Activated CD4-positive, alpha-beta T cell treated with anti-CD3 and anti-CD28 coated beads, Interleukin-2, amount 50 U/mL, for 4 hours (primary cell): ENCODE results near the gene ATXN7.

Experiments
- DNase-seq, 2 experiments: peaks; one replicate each; pipeline ENCODE4 v3.0.0-alpha.2; 2020

Gene ATXN7

DNA sequence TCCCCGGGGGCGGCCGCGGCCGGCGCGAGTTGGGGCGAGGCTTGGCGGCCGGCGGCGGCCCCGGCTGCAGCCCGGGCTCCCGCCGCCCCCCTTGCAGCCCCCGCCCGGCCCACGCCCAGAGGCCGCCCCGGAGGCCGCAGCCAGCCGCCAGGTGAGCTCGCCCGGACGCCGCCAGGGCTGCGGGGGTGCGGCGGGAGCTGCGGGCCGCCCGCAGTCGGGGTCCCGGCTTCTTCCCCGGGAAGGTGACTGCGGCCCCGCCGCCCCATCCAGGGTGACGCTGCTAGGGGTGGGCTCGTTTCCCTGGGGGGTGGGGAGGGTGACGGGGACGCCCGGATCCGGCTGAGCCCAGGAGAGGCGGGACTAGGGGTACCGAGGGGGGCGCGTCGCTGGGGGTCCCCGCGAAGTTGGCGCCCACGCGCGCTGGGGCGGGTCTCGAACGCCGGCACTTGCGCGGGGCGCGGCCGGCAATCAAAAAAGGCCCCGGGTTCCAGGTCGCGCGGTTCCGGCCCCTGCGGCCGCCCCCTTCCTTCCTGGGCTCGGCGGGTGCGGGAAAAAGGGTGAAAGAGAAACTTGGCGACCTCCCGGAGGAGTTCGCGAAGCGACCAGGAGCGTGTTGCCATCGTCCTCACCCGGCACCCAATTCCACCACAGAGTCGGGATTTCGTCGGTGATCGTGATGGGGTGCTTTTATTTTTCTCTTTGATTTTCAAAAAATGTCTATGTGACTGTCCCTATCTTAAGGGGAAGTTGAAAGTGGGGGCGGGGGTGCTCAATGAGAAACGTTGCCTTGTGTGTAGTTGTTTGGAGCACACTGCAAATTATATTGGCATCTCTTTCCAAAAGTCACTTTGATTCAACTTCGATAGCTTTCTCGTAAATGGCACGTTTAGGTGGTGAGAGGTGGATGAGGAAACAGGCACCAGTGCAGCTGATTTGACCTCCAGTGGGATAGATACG is 619 bp downstream of the ATXN7 start:
- DNase-seq = peak; percentile 25

DNA sequence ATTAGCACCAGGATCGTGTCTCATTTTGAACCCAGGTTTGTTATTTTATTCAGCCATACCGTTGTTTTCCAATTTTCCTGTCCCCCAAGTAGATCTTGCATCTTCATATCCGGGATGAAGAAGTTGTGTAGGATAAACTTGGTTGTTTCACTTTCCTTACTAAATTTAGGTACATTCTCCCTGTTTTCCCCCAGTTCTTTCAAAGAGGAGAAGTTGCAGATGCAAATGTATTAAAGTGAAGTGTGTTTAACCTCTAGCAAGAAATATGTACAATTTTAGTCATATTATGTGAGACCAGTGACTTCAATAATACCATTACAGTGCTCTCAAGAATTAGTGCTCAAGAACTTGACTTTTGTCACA is 1.3 kb downstream of the ATXN7 start:
- no peak for DNase-seq

DNA sequence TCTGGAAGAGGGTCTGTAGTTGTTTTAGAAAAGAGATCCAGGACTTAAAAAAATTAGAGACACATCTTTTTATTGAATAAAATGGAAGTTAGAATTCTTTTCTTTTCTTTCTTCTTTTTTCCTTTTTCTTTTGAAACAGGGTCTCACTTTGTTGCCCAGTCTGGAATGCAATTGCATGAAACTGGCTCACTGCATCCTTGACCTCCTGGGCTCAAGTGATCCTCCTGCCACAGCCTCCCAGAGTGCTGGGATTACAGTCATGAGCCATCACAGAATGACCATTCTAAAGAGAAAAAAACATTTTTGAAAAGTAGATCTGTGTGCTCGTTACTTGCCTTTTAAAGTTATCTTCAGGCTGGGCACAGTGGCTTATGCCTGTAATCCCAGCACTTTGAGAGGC is 3.6 kb downstream of the ATXN7 start:
- no peak for DNase-seq

DNA sequence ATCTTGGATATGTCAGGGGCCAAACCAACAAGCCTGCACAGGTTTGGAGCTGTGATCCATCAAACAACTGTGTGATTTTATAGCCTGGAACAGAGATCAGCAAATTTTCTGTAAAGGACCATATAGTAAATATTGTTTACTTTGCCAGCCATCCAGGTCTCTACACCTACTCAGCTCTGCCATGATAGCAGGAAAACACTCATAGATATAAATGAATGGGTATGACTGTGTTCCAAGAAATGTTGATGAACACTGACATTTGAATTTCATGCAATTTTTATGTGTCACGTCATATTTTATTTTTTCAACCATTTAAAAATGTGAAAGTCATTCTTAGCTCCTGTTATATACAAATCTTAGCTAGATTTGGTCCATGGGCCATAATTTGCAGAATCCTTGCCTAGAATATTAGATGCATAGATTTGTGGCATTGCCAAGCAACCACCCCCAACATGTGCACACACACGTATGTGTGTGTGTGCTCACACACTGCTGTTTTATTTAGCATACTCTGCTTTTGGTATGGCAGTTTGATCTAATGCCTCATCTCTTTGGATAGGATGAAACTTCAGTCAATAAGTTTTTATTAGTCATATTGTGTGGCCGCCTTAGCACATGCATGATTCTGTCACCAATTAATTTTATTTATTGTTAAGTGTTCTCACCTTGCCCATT is 6.4 kb downstream of the ATXN7 start:
- no peak for DNase-seq

DNA sequence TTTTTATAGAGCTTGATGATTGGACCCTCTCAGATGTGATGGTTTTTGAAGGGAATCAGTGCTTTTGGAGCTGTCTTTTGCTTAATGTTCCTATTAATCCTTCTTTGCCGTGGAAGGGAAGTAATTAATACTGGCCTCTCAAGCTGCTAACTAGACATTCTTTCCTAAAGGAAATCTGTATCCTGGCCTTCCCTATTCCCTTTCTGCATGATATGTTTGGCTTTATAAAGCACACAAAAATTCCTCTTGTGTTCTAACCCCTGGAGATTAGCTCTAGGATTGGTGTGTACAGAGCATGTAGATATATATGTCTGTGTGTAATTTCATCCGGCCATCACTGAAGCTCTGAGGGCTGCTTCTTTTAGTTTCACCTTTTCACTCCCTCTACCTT is 6.9 kb downstream of the ATXN7 start:
- no peak for DNase-seq

DNA sequence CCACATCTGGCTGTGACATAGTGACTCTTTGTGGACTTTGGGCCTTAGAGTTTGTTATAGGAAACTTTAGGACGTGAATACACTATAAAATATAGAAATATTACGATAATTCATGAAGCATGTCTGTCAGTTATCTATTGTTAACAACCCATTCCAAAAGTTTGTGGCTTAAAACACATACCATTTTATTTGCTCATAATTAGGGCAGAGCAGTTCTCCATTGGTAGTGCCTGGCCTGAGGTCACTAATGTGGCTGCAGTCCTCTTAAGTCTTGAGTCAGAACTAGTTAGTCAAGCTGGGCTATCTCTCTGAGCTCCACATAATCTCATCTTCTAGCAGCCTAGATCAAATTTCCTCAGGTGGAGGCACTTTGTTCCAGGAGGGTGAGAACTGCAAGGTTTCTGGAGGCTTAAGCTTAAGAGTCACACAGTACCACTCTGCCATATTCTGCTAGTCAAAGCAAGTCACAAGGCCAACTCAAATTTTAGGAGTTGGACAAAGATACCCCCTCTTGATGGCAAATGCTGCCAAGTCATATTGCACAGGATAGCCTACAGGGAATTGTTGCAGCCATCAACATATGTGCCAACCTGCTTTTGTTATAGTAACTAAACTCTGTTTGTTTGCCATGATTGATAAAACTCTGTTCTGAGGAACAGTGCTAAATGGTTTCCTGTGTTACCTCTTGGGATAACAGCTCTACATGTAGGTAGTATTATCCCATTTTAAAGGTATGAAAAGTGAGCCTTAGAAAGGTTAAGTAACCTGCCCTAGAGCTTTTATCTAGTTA is 8.7 kb downstream of the ATXN7 start:
- no peak for DNase-seq

DNA sequence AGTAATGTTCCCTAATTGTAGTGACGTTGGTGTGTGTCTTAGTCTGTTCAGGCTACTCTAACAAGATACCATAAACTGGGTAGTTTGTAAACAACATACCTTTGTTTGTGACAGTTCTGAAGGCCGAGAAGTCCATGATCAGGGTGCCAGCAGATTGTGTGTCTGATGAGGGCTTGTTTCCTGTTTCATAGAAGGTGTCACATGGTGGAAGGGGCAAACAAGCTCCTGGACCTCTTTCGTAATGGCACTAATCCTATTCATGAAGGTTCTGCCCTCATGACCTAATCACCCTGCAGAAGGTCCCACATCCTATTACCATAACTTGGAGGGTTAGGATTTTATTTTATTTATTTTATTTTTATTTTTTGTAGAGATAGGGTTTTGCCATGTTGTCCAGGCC is 11.1 kb downstream of the ATXN7 start:
- DNase-seq = no peak

DNA sequence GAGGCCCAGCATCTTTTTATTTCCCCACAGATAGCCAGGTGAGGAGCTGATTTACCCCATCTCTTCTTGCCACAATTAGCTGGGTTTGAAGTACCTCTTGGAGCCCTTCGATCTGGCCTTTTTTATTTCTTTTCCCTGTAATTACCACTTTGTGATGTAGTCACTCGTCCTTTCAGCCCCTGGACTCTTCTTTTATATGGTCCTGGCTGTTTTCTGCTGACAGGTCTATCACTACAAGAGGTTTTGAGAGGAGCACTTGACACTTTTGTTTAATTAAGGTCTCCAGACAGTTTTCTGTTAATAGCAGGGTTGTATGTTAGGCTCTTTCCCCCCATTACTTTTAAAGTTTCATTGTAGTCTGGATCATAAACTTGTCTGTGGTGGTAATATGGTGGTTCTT is 11.8 kb downstream of the ATXN7 start:
- DNase-seq = no peak

DNA sequence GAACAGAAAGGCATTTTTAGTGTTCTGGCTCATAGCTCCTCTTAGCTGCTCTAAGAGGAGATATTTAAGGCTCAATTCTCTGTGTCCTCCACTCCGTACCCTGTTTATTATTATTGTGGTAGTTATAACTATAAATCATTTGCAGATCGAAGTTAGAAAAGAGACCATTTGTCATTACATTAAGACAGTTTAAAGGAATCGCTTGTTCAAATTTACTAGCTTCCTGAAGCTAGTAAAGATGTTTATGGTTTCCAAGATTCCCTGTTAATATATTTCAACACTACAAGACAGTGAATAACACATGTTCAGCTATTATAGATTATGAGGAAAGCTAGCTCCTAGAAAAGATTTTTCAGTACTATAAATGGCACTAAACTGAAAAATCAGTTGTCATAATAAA is 12.6 kb downstream of the ATXN7 start:
- DNase-seq = no peak

DNA sequence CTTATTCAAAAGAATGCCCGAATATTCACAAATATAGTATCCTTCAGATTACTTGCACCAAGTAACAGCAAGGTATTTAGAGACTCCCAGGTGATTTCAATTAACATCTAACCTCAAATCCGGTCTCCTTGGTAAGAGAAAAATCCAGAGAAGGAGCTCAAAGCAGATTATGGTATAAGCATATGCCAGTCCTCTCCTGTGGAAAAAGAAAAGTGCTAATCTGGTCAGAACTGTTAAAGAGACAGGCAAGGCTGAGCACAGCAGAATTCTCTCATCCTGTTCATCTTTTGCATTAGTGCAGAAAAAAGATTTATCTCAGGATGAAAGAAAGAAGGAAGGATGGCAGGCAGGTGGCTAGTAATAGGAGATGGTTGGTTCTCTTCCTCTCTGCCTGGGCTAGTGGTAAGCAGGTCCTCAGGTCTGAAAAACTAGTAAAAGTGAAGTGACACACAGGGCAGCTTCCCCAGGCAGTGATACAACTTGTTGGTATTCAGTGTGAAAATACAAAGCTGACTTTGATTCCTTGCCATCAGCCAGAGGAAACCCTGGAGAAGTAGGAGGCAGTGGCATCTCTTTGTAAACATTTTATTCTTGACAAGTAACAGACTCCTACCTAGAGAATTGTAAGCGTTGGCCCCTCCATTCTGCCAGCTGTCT is 14.2 kb downstream of the ATXN7 start:
- no peak for DNase-seq

DNA sequence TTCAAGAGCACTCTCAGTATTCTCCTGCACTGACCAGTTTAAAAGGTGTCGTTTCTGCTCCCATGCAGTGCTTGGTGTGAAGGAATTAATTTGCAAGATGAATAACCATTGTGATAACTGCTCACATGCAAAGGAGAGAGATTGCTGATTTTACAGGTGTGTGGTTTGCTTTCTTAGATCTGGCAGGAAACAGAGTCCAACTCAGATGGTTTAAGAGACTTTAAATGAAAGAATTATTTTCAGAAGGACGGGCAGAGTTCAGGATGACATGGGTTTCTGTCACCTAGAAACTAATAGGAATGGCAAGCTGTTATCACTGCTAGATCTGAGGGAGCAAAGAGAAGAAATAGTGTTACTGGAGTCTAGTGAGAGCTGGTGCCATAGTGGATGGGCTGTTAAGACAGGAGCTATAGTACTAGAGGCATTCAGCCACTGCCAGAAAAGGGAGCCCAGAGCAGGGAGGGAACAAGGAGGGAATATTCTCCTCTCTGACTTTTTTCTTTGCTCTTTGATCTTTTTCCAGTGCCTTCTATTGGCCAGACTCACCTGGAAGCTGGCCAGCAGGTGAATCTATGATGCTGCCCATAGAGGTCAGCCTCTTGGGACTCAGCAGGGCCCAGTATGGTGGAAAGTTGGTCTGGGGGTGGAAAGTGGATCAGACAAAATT is 14.9 kb downstream of the ATXN7 start:
- DNase-seq = no peak

DNA sequence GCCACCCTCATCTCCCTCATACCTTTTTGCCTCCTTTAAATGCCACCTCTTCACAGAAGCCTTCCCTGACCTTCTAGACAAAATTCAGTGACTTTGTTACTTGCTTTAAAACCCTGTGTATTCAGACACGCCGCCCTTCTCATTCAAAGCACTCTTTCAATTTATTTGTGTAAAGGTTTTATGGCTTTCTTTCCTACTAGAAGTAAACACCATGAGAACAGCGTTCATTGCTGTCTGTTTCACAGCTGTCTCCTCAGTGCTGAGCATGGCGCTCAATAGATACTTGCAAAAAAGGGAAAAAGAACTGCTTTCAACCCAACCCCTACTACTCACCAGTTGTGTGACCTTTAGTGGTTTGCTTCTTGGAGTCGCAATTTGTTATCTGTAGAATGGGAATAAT is 17.0 kb downstream of the ATXN7 start:
- DNase-seq = no peak

DNA sequence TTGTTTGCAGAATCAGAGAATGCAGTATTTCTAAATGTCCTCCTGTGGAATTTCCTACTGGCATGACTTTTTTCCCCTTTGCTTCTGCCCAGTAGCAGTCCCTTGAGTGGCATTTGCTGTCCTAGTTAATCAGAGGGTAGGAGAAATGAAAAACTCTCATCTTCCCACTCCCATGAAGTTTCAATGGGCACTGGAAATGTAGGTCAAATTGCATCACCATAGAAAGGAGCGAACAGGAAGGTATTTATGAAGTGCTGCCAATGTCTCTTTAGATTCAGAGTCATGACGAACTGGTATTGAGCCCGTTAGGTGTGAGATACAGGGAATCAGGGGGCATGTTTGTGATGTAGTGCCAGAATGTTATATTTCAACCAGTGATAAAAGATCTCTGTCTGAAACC is 23.2 kb downstream of the ATXN7 start:
- no peak for DNase-seq

DNA sequence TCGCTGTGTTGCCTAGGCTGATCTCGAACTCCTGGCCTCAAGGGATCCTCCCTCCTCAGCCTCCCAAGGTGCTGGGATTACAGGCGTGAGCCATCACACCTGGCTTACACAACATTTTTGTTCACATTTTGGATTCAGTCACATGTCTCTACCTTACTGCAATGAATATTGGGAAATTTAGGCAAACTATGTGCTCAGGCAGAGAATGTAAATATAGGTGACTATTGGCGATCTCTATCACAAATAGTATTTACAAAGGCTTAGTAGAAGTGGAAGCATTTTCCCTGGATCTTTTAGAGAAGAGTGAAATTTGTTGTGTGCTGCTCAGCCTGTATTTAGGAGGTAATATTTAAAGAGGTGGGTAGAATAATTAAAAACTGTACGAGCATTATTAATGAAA is 27.9 kb downstream of the ATXN7 start:
- DNase-seq = no peak

DNA sequence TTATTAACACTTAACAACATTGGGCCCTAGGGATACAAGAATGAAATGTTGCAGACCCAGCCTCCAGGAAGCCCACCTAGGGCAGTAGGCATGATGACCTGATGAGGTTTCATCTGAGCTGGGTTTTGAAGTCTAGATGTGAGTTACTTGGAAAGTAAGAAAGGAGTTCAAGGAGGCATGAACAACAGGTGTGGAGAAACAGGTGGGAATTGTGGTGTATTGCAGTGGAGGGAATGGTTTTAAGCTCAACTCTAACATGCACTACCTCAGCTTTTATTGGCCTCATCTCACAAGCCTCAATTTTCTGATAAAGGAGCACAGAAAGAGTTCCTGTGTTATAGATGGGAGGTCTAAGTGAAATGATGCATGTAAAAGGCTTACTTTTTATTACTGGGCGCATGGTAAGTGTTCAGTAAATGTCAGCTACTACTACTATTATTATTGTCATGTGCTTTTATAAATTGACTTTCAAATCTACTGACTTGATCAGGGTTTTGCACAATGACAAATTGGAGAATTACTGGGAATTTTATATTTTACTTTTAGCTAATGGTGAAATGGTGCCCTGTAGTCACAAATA is 29.2 kb downstream of the ATXN7 start:
- no peak for DNase-seq

DNA sequence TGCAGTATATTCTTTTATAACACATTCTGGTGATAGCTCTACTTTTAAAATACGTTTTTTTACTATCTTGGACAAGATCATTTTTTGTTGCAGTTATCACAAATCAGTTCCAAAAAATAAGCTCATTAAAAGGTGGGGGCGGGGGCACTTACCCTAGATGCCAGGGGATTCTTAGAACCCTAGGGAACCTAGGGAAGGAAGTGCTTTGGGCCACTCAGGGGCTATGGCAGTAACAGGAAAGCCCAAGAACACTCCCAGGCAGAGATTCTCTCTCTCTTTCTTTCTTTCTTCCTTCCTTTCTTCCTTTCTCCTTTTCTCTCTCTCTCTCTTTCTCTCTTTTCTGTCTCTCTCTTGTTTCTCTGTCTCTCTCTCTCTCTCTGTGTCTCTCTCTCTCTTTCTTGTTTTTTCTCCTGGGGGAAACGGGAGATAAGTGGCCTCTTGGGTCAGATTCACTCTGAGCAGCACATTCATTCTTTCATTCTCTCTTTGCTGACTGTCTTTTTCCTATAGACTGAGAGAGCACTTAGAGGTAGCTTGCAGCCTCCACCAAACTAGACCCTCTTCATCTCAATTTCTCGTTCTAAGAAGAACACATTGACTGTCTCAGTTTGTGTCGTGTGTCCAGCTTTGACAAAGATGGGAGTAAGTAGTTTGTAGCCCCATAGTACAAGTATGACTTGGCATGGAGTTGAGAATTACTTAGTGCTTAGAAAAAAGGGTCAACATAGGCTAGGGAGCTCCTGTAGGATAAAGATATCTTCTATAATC is 31.9 kb downstream of the ATXN7 start:
- DNase-seq = no peak

DNA sequence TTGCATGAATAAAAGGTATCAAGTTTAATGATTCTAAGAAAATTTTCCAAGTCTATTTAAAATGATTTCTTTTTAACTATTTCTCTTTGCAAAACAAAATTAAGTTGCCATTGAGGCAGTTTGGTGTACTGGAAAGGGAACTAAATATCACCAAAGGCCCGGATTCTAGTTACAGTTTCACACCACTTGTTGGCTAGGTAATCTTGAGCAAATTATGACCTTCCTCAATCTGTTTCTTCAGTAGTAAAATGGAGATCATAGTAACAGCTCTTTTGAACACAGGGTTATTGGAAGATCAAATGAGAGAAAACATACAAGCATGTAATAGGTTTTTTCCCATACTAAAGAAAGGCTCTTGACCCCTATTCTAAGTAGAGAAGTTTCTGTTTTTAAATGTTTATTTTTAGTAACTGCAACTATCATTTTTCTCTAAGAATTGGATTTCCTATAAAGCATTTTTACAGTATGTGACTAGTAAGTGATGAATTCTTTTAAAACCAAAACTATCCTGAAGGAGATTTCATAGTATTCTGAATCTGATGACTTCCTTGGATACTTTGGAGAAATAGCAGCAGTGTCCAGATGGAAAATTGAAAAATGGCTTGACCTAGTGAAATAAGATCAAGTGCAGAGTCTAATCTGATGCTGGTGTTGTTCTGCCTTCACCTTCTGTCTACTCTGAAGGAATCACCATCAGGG is 32.8 kb downstream of the ATXN7 start:
- DNase-seq = no peak

DNA sequence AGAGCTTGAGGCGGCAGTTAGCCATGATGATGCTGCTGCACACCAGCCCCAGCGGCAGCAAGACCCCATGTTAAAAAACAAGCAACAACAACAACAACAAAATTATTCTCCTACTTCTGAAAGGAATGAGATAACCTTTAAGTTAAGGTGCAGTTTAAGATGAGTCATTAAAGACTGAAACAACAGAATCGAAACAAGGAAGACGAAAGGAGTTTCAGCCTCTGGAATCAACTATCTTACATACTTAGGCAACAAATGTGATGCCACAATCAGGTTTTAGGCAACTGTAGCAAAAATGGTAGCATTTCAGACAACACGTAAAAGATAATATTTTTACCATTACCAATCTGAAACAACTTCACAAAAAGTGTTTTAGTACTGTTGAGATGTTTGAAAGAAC is 36.3 kb downstream of the ATXN7 start:
- no peak for DNase-seq

DNA sequence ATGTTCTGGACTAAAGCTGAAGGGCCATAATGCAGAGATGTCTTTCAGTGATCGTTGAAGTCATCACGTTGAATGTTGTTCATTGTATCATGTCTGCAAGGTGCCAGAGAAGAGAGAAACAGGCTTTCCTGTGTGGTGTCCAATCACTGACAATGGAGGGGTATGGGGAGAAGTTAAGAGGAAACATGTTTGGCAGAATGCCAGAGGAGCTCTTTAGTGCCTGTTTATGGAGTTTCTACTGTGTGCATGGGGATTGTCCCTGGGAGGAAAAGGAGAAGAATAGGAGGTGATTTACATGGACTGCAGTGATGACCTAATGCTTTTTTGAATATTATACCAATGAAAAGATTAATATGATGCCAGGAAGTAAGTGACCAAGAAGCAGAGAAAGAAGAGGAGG is 36.8 kb downstream of the ATXN7 start:
- no peak for DNase-seq

DNA sequence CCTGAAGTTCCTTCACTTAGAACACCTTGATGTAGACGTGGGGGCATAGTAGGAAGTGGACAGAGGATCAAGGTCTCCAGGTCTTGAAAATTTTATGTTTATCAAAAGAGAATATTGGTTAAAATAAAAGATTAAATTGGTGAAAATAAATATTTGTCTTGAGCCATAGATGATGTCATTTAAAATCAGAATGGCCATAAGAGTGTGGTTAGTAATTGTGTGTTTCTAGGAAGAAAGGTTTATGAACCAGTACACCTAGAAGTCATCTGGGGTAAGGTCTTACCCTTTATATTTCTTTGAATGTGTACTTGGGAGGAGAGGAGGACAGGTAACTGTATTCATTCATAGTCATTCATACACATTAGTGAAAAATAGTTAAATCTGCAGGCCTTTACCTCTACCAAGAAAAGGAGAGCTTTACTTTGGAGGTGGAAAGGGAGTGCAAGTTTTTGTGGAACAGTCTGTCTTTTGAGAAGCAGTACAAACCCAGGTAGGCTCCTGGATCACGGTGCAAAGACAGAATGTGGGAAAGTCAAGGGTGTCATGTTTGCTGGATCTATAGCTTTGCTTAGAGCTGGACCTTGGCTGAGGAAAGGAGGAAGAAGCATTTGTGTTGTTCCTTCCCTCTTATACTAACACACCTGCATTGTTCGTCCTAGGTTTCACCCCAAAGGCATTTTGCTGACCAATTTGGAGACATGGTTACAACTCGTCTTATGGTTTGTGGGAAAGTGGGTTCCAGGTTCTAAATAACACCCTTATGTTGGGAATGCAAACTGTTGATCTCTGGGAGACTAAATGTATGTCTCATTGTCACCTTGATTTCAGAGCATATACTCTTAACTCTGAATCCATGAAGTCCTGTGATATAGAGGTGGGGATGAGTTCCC is 42.3 kb downstream of the ATXN7 start:
- no peak for DNase-seq
